HG02938 (cell line): ENCODE results near the gene EXTL1.

ENCODE experiments used
- ATAC-seq: cut with Tn5 transposase; IDR thresholded peaks from one replicate; pipeline ENCODE4 v1.9.1; 2021; ENCODE audit warnings: mild to moderate bottlenecking, moderate library complexity; ENCODE audit not compliant: unreplicated experiment

EXTL1 gene

DNA sequence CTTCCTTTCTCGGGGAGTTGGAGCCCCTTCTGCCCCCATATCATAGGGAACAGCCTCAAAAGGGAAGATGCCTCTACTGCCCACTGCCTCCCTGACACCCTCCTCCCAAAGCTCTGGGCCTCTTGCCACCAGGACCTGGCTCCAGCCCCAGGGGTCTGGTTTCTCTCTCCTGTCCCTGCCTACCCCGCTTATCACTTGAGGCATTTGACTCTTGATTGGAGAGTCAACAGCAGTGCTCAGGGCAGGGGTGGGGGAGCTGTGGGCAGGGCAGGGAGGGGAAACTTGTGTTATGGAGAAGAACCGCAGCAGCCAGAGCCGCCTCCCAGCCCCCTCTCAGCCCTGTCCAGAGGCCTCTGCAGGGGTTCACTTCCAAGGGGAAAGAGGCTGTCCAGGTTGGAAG is 45.3 kb downstream of the EXTL1 start:
- no peak for ATAC-seq

DNA sequence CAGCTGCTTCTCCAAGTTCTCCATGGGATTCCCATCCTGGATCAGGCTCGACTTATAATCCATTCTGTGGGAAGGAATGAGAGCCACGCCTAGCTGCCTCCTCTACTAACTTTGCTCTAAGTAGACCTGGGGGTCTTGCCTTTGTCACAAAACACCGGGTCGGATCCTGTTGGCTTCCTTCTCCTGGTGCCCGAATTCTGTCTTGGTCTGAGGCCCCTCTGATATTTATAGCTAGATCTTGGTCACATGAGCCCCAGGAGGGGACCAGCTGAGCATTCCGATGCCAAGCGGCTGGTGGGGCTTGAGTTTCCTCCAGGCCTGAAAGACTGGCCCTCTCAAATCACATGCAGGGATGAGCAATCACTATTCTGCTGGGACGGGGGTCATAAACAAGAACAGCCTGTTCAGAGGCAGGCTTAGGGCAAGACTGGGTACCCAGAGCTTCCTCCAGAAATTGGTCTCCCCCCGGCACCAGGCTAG is 45.9 kb downstream of the EXTL1 start, which contains the start of gene TRIM63:
TSS of gene TRIM63 (minus strand) at position 199 of the 480 bp plus-strand sequence. CDS start at position 63, 136 bp downstream.
- no peak for ATAC-seq

DNA sequence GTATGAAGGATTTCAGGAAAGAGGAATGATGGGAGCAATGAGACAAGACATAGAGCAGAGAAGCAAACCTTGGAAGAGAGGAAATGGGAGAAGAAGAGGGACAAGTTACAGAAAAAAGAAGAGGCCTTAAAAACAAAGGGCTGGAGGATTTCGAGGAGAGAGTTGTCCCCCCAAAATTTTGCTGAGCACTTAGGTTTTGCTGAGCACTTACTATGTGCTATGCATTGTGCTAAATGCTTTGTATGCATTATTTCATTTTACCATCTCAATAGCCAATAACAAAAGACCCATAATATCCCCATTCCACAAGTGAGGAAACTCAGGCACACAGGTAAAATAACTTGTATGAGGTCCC is 48.3 kb downstream of the EXTL1 start:
- ATAC-seq = no peak

- ATAC-seq = no peak
These were observed 48.9 kb downstream of the EXTL1 start for GRCh38 chr1:26070296-26070962.

DNA sequence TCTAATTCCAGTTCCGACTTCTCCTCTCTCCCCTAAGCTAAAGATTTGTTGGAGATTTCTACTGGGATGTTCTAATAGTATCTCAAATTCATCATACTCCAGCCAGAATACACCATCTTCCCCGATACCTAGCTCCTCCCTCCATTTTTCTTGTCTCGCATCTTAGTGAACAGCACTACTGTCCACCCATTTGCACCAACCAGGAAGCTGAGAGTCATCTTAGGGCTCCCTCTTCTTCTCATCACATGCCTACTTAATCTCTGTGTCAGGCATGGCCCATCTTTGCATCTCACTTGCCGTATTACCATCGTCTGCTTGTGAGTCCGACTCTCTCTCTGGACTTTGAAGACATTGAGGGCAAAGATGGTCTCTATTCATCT is 49.4 kb downstream of the EXTL1 start:
- ATAC-seq = no peak

DNA sequence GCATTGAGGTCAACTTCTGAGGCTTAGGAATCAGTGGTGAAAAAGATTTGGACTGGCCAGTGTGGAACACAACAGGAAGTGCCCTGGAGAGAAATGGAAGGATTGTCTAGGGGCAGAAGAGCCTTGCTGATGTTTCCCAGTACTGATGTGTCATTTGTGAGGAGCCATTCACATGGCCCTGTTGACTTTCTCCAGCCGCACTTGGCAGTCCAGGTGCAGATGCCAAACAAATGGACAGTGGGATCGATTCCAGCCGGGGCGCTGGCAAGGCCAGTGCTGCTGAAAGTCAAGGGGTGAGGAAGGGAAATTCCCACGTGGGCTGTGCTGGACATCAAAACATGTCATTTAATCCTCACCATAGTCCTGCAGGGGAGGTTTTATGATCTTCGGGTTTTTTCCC is 50.7 kb downstream of the EXTL1 start:
- no peak for ATAC-seq

DNA sequence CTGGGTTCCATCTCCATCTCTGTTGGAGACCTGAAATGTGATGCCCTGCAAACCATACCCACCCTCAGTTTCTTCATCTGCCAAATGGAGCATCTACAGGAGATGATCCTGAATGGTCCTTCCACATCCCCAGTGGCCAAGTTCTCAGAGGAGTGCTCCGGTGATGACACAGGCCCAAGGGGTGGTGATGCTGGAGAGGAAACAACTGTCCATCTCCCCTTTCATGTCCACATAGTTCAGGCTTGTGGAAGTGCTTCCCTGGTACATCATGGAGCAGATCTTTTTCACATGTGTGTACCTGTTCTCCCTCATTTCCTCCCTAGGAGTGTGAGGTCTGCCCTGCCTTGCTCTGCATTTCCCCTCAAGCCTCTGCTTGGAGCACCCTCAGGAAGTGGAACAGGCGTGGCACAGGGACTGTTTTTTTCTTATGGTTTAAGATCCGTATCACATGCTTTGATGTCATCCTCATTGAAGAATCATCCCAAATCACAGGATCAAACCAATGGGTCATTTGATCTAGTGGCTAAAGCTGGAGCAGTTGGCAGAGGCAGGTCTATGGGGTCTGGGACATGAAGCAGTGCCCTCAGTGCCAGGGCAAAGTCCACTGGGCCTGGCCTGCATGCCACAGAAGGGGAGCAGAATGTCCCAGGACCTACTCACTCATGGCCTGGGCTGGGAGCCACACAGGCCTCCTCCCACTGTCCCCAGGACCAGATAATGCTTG is 54.0 kb downstream of the EXTL1 start:
- no peak for ATAC-seq

GRCh38 chr1:26077524-26077923 is 55.9 kb downstream of the EXTL1 start:
- no peak for ATAC-seq

- ATAC-seq = no peak
These were observed 57.0 kb downstream of the EXTL1 start for GRCh38 chr1:26078286-26079177.

DNA sequence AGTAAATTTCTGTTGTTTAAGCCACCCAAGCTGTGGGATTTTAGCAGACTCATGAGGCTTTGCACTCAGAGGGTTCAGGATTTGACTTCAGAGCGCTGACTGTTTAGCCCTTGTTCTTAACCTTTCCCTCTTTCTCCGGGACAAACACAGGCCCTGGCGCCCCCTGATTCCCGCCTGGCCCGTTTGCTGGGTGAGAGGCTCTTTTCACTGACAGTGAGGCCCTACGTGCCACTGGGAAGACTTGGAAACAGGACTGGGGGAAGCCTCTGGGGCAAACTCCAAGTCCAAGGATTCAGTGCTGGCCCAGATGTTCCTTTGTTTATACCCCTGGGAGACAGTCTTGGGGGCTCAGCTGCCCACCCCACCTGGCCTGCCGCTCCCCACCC is 57.6 kb downstream of the EXTL1 start:
- ATAC-seq = no peak

DNA sequence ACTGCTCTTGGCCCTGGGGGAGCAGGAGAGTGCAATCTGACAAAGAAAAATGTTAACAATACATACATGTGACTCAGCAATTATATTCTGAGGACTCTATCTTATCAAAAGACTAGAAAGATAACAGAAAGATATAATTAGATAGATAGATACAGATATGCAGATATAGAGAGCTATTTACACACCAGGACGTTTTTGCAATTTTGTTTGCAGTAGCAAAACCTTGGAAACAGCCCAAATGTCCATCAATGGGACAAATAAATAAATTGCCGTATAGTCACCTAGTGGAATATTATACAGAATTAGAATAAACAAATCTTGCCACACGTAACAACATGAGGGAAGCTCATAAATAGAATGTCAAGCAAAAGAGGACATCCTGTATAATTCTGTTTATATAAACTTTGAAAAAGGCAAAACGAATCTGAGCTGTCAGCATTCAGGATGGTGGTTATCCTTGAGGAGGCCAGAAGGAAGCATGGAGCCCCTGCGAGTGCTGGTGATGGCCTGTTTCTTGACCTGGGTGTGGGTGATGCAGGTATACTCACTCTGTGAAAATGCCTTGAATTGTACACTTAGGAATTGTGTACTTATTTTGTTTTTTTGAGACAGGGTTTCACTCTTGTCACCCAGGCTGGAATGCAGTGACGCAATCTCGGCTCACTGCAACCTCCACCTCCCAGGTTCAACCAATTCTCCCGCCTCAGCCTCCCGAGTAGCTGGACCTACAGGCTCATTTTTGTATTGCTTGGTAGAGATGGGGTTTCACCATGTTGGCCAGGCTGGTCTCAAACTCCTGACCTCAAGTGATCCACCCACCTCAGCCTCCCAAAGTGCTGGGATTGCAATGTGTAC is 58.6 kb downstream of the EXTL1 start:
- no peak for ATAC-seq

GRCh38 chr1:26081267-26082019 is 59.9 kb downstream of the EXTL1 start:
- no peak for ATAC-seq

DNA sequence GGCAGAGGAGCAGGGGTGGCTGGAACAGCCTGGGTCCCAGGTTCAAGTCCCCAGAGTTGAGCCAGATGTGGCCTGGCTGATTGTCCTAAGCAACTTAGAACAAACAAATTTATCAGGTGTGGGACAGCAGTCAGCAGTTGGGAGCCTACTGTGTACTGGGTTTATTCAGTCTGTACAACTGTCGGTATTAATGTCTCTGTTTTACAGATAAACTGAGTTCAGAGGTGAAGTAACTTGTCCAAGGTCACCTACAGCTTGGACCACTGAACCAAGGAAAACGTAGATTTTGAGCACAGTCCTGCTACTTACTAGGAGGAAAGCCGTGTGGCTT is 60.4 kb downstream of the EXTL1 start:
- no peak for ATAC-seq

- ATAC-seq = no peak
These were observed 61.6 kb downstream of the EXTL1 start for GRCh38 chr1:26083208-26083607.

GRCh38 chr1:26084091-26084561 is 62.6 kb downstream of the EXTL1 start:
- no peak for ATAC-seq

- ATAC-seq = no peak
These were observed 63.3 kb downstream of the EXTL1 start for GRCh38 chr1:26084844-26085243.
